ENCODE data around the gene STH.

STH gene

DNA sequence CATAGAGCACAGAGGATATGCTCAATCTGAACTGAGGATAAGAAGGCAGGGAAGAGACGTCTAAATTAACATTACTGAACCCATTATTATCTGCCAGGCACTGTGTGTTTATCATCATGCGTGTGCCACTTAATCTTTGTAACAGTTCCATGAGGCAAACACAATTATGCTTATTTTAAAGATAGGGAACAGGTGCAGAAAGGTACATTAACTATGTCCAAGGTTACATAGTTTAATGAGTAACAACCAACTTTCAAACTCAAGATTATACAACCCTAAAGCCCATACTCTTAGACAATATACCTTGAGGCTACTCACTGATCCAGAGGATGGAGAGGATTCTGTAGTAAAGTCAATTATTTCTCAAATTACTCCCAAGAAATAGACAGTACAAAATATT, 43.2 kb downstream of the STH start:
- Histone ChIP-seq H3K4me1 (ENCODE audit: control insufficient read depth, insufficient read depth, low read length) (peaks cover 31% of the 10 kb centered on the region), H3K27me3 (replicated peaks; ENCODE audit: control insufficient read depth, insufficient read depth, low read length) (no peaks in the 10 kb centered on the region), H3K4me3 (ENCODE audit: low read length) (no peak overlapping the region), H3K9ac (ENCODE audit: low read length) (no peak overlapping the region), H3K36me3 (ENCODE audit: control insufficient read depth, insufficient read depth, low read length, severe bottlenecking) (peaks cover 60% of the 10 kb centered on the region), H3K9me3 (ENCODE audit: control insufficient read depth, low read length) (no peaks in the 10 kb centered on the region)
- DNase-seq (ENCODE audit: low read depth) = no peak

DNA sequence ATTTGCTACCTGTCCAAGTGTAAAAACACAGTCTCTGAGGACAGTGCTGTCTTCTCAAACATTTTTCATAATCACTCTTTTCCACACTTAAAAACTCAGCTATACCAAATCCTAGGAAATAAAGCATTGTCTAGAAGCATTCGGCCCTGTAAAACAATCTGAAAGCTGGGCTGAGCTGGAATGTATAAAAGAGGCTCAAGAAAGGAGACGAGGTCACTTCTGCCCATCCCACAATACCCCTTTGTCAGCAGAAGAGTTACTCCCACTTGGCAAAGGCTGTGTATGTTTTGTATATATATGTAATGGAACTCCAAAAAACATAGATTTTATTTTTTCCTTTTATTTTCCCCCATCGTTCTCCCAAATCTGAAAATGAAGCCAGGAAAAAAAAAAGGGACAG, 43.9 kb downstream of the STH start:
- Histone ChIP-seq H3K27me3 (replicated peaks; ENCODE audit: control insufficient read depth, insufficient read depth, low read length) (no peaks in the 10 kb centered on the region), H3K4me3 (ENCODE audit: low read length) (no peak overlapping the region), H3K9me3 (ENCODE audit: control insufficient read depth, low read length) (no peaks in the 10 kb centered on the region), H3K4me1 (ENCODE audit: control insufficient read depth, insufficient read depth, low read length) (peaks cover 34% of the 10 kb centered on the region), H3K36me3 (ENCODE audit: control insufficient read depth, insufficient read depth, low read length, severe bottlenecking) (peaks cover 59% of the 10 kb centered on the region), H3K9ac (ENCODE audit: low read length) (peak overlapping the region; percentile 22)
- no peak for DNase-seq (ENCODE audit: low read depth)

DNA sequence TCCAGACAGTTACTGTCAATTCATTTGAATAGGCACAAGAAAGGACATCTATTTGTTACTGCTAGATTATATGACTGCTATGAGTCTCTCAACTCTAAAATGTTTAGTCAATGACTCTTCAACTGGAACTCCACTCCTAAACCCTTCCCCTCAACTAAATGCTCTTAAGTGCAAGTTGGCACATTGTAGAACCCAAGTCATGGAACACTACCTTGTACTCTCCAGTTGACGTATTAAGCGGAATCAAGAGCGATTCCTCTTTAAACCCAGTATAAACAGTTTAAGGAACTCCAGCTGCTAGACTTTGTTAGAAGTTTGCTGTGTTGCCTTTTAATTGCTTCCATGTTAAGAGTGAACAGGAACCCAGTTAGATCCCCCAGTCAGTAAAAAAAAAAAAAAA, 44.6 kb downstream of the STH start:
- H3K27me3 ChIP-seq (replicated peaks; ENCODE audit: control insufficient read depth, insufficient read depth, low read length) = no peaks in the 10 kb centered on the region
- peaks cover 34% of the 10 kb centered on the region for H3K4me1 ChIP-seq (ENCODE audit: control insufficient read depth, insufficient read depth, low read length)
- no peak overlapping the region for H3K4me3 ChIP-seq (ENCODE audit: low read length)
- H3K9ac ChIP-seq (ENCODE audit: low read length) = no peak overlapping the region
- peaks cover 57% of the 10 kb centered on the region for H3K36me3 ChIP-seq (ENCODE audit: control insufficient read depth, insufficient read depth, low read length, severe bottlenecking)
- no peaks in the 10 kb centered on the region for H3K9me3 ChIP-seq (ENCODE audit: control insufficient read depth, low read length)
- no peak for DNase-seq (ENCODE audit: low read depth)

DNA sequence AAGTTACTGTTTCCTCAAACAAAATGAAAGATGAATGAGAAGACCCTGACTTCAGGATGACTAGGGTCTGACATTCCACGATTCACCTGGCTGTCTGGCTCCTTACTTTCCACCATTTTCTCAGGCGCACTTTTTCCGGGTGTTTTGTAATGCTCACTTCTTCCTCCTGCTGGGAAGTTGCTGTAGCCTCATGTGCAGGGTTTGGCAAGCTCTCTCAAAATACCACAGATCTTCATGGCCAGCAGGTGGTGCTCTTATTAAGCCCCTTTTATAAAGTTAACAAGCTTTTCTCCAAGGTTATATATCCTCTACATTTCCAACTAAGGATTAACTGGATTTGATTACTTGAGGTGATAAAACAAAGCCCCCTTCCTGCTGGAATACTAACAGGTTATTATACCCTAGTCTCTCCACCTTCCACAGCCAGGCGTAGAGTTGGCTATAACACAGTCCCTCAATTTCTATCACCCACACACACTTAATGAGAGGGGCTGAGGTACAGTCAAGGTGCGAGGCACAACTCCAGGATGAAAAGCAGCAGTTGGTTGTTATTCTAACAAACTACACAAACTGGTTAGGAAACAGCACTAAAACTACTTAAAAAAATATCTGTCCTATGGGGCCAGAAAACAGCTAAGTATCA, 45.4 kb downstream of the STH start:
- peaks cover 53% of the 10 kb centered on the region for H3K36me3 ChIP-seq (ENCODE audit: control insufficient read depth, insufficient read depth, low read length, severe bottlenecking)
- DNase-seq (ENCODE audit: low read depth) = peak; percentile 96
- H3K27me3 ChIP-seq (replicated peaks; ENCODE audit: control insufficient read depth, insufficient read depth, low read length) = no peaks in the 10 kb centered on the region
- peak overlapping the region; percentile 37 for H3K9ac ChIP-seq (ENCODE audit: low read length)
- no peaks in the 10 kb centered on the region for H3K9me3 ChIP-seq (ENCODE audit: control insufficient read depth, low read length)
- H3K4me1 ChIP-seq (ENCODE audit: control insufficient read depth, insufficient read depth, low read length) = peaks cover 34% of the 10 kb centered on the region
- no peak overlapping the region for H3K4me3 ChIP-seq (ENCODE audit: low read length)

DNA sequence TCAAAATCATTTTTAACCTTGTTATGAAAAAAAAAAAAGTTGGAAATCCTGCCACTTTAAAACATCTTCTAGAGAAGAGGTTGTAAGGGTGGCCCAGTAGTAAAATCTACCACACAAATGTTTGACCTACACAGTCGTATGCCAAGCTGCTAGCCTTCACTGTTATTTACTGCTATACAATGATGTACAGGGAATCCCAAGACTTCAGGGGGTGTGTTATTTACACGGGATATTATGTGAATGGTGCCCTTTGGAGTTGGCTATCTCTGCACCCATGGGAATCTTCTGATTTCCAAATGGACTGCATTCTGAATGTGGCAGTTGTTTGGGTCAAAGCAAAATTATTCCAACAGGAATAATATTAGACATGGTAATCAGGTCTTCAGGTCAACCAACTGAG, 45.9 kb downstream of the STH start:
- Histone ChIP-seq H3K4me3 (ENCODE audit: low read length) (no peak overlapping the region), H3K9me3 (ENCODE audit: control insufficient read depth, low read length) (no peaks in the 10 kb centered on the region), H3K4me1 (ENCODE audit: control insufficient read depth, insufficient read depth, low read length) (peaks cover 36% of the 10 kb centered on the region), H3K27me3 (replicated peaks; ENCODE audit: control insufficient read depth, insufficient read depth, low read length) (no peaks in the 10 kb centered on the region), H3K36me3 (ENCODE audit: control insufficient read depth, insufficient read depth, low read length, severe bottlenecking) (peaks cover 53% of the 10 kb centered on the region), H3K9ac (ENCODE audit: low read length) (peak overlapping the region; percentile 37)
- DNase-seq (ENCODE audit: low read depth) = no peak

DNA sequence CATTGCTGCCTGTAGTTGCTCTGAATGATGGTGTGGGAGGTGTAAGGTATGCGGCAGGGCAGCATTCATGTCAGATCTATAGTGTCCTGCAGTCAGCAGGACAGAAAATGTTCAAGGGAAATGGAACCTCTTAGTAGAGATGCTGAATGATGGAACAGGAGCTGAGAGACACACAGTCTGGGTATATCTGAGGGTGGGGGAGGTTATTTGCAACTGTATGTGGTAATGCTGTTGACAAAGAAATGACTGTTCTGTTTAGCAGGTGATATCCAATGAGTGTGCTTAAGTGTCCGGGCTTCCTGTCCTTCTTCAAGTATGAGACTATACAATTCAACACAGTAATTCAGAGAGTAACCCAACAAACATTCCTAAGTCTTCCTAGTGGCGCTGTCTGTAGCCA, 46.6 kb downstream of the STH start:
- Histone ChIP-seq H3K27me3 (replicated peaks; ENCODE audit: control insufficient read depth, insufficient read depth, low read length) (no peaks in the 10 kb centered on the region), H3K9ac (ENCODE audit: low read length) (no peak overlapping the region), H3K4me3 (ENCODE audit: low read length) (no peak overlapping the region), H3K9me3 (ENCODE audit: control insufficient read depth, low read length) (no peaks in the 10 kb centered on the region), H3K36me3 (ENCODE audit: control insufficient read depth, insufficient read depth, low read length, severe bottlenecking) (peaks cover 55% of the 10 kb centered on the region), H3K4me1 (ENCODE audit: control insufficient read depth, insufficient read depth, low read length) (peaks cover 36% of the 10 kb centered on the region)
- no peak for DNase-seq (ENCODE audit: low read depth)

DNA sequence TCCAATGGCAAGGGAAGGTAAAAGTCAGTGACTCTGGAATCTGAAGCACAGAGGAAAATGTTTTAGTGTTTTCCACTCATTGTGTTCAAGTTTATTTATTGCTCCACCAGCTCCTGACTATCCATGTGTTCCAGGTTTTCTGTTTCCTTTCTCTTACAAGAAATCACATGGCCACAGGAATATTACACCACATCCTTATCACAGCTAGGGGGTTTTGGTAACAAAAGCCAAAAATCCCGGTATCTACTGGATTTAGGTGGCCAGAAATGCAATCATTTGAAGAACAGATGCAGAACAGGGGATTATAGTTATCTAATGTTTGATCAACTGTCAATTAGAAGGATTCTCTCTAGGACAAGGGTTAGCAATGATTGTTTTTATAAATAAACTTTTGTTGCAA, 47.9 kb downstream of the STH start:
- H3K36me3 ChIP-seq (ENCODE audit: control insufficient read depth, insufficient read depth, low read length, severe bottlenecking) = peaks cover 48% of the 10 kb centered on the region
- peak; percentile 65 for DNase-seq (ENCODE audit: low read depth)
- no peaks in the 10 kb centered on the region for H3K9me3 ChIP-seq (ENCODE audit: control insufficient read depth, low read length)
- H3K27me3 ChIP-seq (replicated peaks; ENCODE audit: control insufficient read depth, insufficient read depth, low read length) = no peaks in the 10 kb centered on the region
- peaks cover 36% of the 10 kb centered on the region for H3K4me1 ChIP-seq (ENCODE audit: control insufficient read depth, insufficient read depth, low read length)
- peak overlapping the region; percentile 4 for H3K9ac ChIP-seq (ENCODE audit: low read length)
- H3K4me3 ChIP-seq (ENCODE audit: low read length) = no peak overlapping the region

DNA sequence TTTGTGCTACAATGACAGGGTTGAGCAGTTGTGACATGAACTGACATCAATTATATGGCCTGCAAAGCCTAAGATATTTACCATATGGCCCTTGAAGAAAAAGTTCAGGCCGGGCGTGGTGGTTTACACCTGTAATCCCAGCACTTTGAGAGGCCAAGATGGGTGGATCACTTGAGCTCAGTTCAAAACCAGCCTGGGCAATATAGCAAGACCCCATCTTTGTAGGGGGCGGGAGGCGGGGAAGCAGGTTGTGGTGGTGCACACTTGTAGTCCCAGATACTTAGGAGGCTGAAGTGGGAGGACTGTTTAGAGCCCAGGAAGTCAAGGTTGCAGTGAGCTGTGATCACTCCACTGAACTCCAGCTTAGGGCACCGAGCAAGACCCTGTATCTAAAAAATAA, 48.3 kb downstream of the STH start:
- no peaks in the 10 kb centered on the region for H3K9me3 ChIP-seq (ENCODE audit: control insufficient read depth, low read length)
- H3K4me1 ChIP-seq (ENCODE audit: control insufficient read depth, insufficient read depth, low read length) = peaks cover 36% of the 10 kb centered on the region
- no peak overlapping the region for H3K9ac ChIP-seq (ENCODE audit: low read length)
- no peak overlapping the region for H3K4me3 ChIP-seq (ENCODE audit: low read length)
- H3K27me3 ChIP-seq (replicated peaks; ENCODE audit: control insufficient read depth, insufficient read depth, low read length) = no peaks in the 10 kb centered on the region
- peaks cover 44% of the 10 kb centered on the region for H3K36me3 ChIP-seq (ENCODE audit: control insufficient read depth, insufficient read depth, low read length, severe bottlenecking)
- no peak for DNase-seq (ENCODE audit: low read depth)

DNA sequence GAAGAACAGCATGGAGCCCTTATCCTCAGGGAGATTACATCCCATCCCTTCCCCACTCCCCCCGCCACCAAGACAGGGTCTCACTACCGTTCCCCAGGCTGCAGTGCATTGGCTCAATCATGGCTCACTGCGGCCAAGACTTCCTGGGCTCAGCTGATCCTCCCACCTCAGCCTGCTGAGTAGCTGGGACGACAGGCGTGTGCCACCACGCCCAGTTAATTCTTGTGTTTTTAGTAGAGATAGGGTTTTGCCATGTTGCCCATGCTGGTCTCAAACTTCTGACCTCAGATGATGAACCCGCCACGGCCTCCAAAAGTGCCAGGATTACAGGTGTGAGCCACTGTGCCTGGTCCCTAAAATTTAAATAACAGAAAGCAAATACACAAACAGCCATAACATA, 48.8 kb downstream of the STH start:
- DNase-seq (ENCODE audit: low read depth) = no peak
- H3K4me1 ChIP-seq (ENCODE audit: control insufficient read depth, insufficient read depth, low read length) = peaks cover 36% of the 10 kb centered on the region
- H3K36me3 ChIP-seq (ENCODE audit: control insufficient read depth, insufficient read depth, low read length, severe bottlenecking) = peaks cover 42% of the 10 kb centered on the region
- no peaks in the 10 kb centered on the region for H3K27me3 ChIP-seq (replicated peaks; ENCODE audit: control insufficient read depth, insufficient read depth, low read length)
- H3K4me3 ChIP-seq (ENCODE audit: low read length) = no peak overlapping the region
- no peak overlapping the region for H3K9ac ChIP-seq (ENCODE audit: low read length)
- no peaks in the 10 kb centered on the region for H3K9me3 ChIP-seq (ENCODE audit: control insufficient read depth, low read length)
